CD4-positive, CD25-positive, alpha-beta regulatory T cell (primary cell): Measurements from ENCODE around the gene SAMD9L. TPM values are rescaled to one million over a fixed set of nuclear protein-coding genes. Genes with fewer than 3 reads are reported as not detected.
A peak's percentile ranks its signal among the peaks of the same experiment; 100 is the strongest.

Experiments
- ATAC-seq, 2 donors: fragments of 150-1000 bp; cut with Tn5 transposase; one replicate each; pipeline ENCODE4 v1.10.0; 2021; ENCODE audit warnings: low read depth in 2 of 2, moderate number of reproducible peaks in 2 of 2, moderate library complexity in 1 of 2
- DNase-seq, 3 donors: peaks; one replicate each; pipeline versions ENCODE4 v3.0.0 to v3.0.0-alpha.2; 2012 to 2022; ENCODE audit warnings: mixed read lengths in 1 of 3
- H3K27ac ChIP-seq: one replicate; pipeline ENCODE4 v1.7.0; 2013; ENCODE audit warnings: mild to moderate bottlenecking, low read length; ENCODE audit not compliant: insufficient read depth, poor library complexity, severe bottlenecking
- H3K27me3 ChIP-seq: one replicate; pipeline ENCODE4 v1.7.0; 2013; ENCODE audit warnings: low read length; ENCODE audit not compliant: control insufficient read depth, insufficient read depth
- H3K36me3 ChIP-seq: one replicate; pipeline ENCODE4 v1.7.0; 2013; ENCODE audit warnings: mild to moderate bottlenecking, low read length, moderate library complexity; ENCODE audit not compliant: control insufficient read depth, insufficient read depth
- H3K4me1 ChIP-seq: 2 replicates; pipeline ENCODE4 v1.7.0; 2013; ENCODE audit warnings: mild to moderate bottlenecking, low read length; ENCODE audit not compliant: insufficient read depth, control insufficient read depth, poor library complexity, severe bottlenecking
- H3K4me3 ChIP-seq: one replicate; pipeline ENCODE4 v1.7.0; 2013; ENCODE audit warnings: low read depth, mild to moderate bottlenecking, low read length, moderate library complexity
- H3K9me3 ChIP-seq, 2 experiments: 1 replicate in 1 of 2; 2 replicates in 1 of 2; pipeline ENCODE4 v1.7.0; 2013; ENCODE audit warnings: low read length in 2 of 2, mild to moderate bottlenecking in 1 of 2, moderate library complexity in 1 of 2; ENCODE audit not compliant: control insufficient read depth in 2 of 2
- H3K27ac Mint-ChIP-seq, 3 donors: one replicate each; pipeline ENCODE4 v1.8.0; 2020 to 2022; ENCODE audit warnings: mild to moderate bottlenecking in 3 of 3, mixed read lengths in 3 of 3, moderate library complexity in 2 of 3
- H3K27me3 Mint-ChIP-seq: one replicate; pipeline ENCODE4 v1.8.0; 2022; ENCODE audit warnings: mild to moderate bottlenecking, mixed read lengths
- H3K36me3 Mint-ChIP-seq: one replicate; pipeline ENCODE4 v1.8.0; 2020; ENCODE audit warnings: mixed read lengths
- H3K4me1 Mint-ChIP-seq, 4 donors: one replicate each; pipeline ENCODE4 v1.8.0; 2020 to 2022; ENCODE audit warnings: mixed read lengths in 4 of 4, mild to moderate bottlenecking in 1 of 4
- H3K4me3 Mint-ChIP-seq, 4 donors: one replicate each; pipeline ENCODE4 v1.8.0; 2020 to 2022; ENCODE audit warnings: mild to moderate bottlenecking in 4 of 4, mixed read lengths in 4 of 4, moderate library complexity in 3 of 4
- H3K9me3 Mint-ChIP-seq, 7 donors: one replicate each; pipeline ENCODE4 v1.8.0; 2020 to 2022; ENCODE audit warnings: mixed read lengths in 7 of 7, mild to moderate bottlenecking in 3 of 7, moderate library complexity in 2 of 7
- polyA plus RNA-seq, 4 donors: library from polyadenylated mRNA; unstranded; fragments of 300-500 nt; fragmentation: Illumina TruSeq; gene quantifications; one replicate each; pipeline ENCODE4 v1.2.3, GENCODE V29; 2021
- total RNA-seq: library from RNA; stranded (reverse); gene quantifications from one replicate; pipeline ENCODE4 v1.2.3, GENCODE V29; 2022

Gene SAMD9L
- total RNA-seq (46.3 TPM), polyA plus RNA-seq (10 to 100 TPM; 29.8 to 53.5 (median 43.3) TPM)

- Mint-ChIP-seq H3K36me3 (peaks cover 26% of the 10 kb centered on the region), H3K9me3 (peaks cover 0 to 4% (median 0%) of the 10 kb centered on the region in 7 donors), H3K27ac (peak within 1 kb of the TSS; percentile 93 to 100 (median 96)), H3K27me3 (no peaks in the 10 kb centered on the region), H3K4me1 (peaks cover 27 to 39% (median 38%) of the 10 kb centered on the region in 4 donors), H3K4me3 (peak within 1 kb of the TSS; percentile 93 to 98 (median 96))
- Histone ChIP-seq H3K9me3 (no peaks in the 10 kb centered on the region), H3K4me1 (peaks cover 29% of the 10 kb centered on the region), H3K27ac (peak within 1 kb of the TSS; percentile 64), H3K4me3 (peak within 1 kb of the TSS; percentile 99), H3K36me3 (peaks cover 26% of the 10 kb centered on the region), H3K27me3 (no peaks in the 10 kb centered on the region)
- DNase-seq, result peak in 2 of 3 donors; percentile 29 to 71
- peak; percentile 63 to 67 for ATAC-seq
Observed at GRCh38 chr7:93148144-93148543, at the start of gene SAMD9L. TSS of gene SAMD9L (minus strand) at chr7:93148385. CDS start at chr7:93135971, 12,414 bp downstream.

- H3K27ac Mint-ChIP-seq, result no peak overlapping the region
- ATAC-seq (no peak), DNase-seq (no peak)
- peaks cover 31% of the 10 kb centered on the region for H3K27me3 ChIP-seq
- H3K27me3 Mint-ChIP-seq, result peaks cover 61% of the 10 kb centered on the region
- no peaks in the 10 kb centered on the region for H3K4me1 ChIP-seq
- no peak overlapping the region for H3K27ac ChIP-seq
- H3K36me3 ChIP-seq, result no peaks in the 10 kb centered on the region
- peaks cover 0 to 3% (median 0%) of the 10 kb centered on the region in 7 donors for H3K9me3 Mint-ChIP-seq
- H3K36me3 Mint-ChIP-seq, result no peaks in the 10 kb centered on the region
- H3K4me3 ChIP-seq, result no peak overlapping the region
- no peaks in the 10 kb centered on the region for H3K4me1 Mint-ChIP-seq
- no peak overlapping the region for H3K4me3 Mint-ChIP-seq
- H3K9me3 ChIP-seq, result no peaks in the 10 kb centered on the region
Observed at GRCh38 chr7:93196336-93196735, 48.2 kb upstream of the SAMD9L start.

GRCh38 chr7:93194386-93194785, 46.2 kb upstream of the SAMD9L start:
- H3K9me3 Mint-ChIP-seq, result peaks cover 0 to 3% (median 0%) of the 10 kb centered on the region in 7 donors
- Histone ChIP-seq H3K27ac (no peak overlapping the region), H3K27me3 (peaks cover 39% of the 10 kb centered on the region), H3K4me1 (no peaks in the 10 kb centered on the region), H3K36me3 (no peaks in the 10 kb centered on the region), H3K4me3 (no peak overlapping the region), H3K9me3 (no peaks in the 10 kb centered on the region)
- no peaks in the 10 kb centered on the region for H3K4me1 Mint-ChIP-seq
- H3K36me3 Mint-ChIP-seq, result no peaks in the 10 kb centered on the region
- DNase-seq (no peak), ATAC-seq (no peak)
- peaks cover 59% of the 10 kb centered on the region for H3K27me3 Mint-ChIP-seq
- no peak overlapping the region for H3K4me3 Mint-ChIP-seq
- no peak overlapping the region for H3K27ac Mint-ChIP-seq

- no peak for ATAC-seq
- Mint-ChIP-seq H3K4me3 (no peak overlapping the region), H3K27me3 (peaks cover 42% of the 10 kb centered on the region), H3K27ac (no peak overlapping the region), H3K9me3 (peaks cover 0 to 3% (median 0%) of the 10 kb centered on the region in 7 donors), H3K4me1 (no peaks in the 10 kb centered on the region), H3K36me3 (no peaks in the 10 kb centered on the region)
- Histone ChIP-seq H3K4me1 (no peaks in the 10 kb centered on the region), H3K4me3 (no peak overlapping the region), H3K36me3 (no peaks in the 10 kb centered on the region), H3K27me3 (peaks cover 39% of the 10 kb centered on the region), H3K9me3 (no peaks in the 10 kb centered on the region), H3K27ac (no peak overlapping the region)
- DNase-seq, result no peak
Observed at GRCh38 chr7:93188870-93189634, 40.9 kb upstream of the SAMD9L start.

GRCh38 chr7:93185303-93186027, 37.3 kb upstream of the SAMD9L start:
- Mint-ChIP-seq H3K4me3 (no peak overlapping the region), H3K4me1 (no peaks in the 10 kb centered on the region), H3K27ac (no peak overlapping the region), H3K9me3 (peaks cover 0 to 3% (median 0%) of the 10 kb centered on the region in 7 donors), H3K36me3 (no peaks in the 10 kb centered on the region), H3K27me3 (peaks cover 22% of the 10 kb centered on the region)
- DNase-seq (peak in 1 of 3 donors; percentile 32), ATAC-seq (no peak)
- Histone ChIP-seq H3K36me3 (no peaks in the 10 kb centered on the region), H3K4me1 (no peaks in the 10 kb centered on the region), H3K4me3 (no peak overlapping the region), H3K27me3 (peaks cover 18% of the 10 kb centered on the region), H3K9me3 (no peaks in the 10 kb centered on the region), H3K27ac (no peak overlapping the region)

GRCh38 chr7:93179173-93179572, 31.0 kb upstream of the SAMD9L start:
- DNase-seq (no peak), ATAC-seq (no peak)
- no peak overlapping the region for H3K4me3 ChIP-seq
- Mint-ChIP-seq H3K27me3 (peaks cover 16% of the 10 kb centered on the region), H3K4me3 (no peak overlapping the region), H3K9me3 (peaks cover 0 to 4% (median 0%) of the 10 kb centered on the region in 7 donors), H3K4me1 (no peaks in the 10 kb centered on the region), H3K36me3 (no peaks in the 10 kb centered on the region), H3K27ac (no peak overlapping the region)
- H3K27me3 ChIP-seq, result peaks cover 8% of the 10 kb centered on the region
- H3K9me3 ChIP-seq, result no peaks in the 10 kb centered on the region
- no peaks in the 10 kb centered on the region for H3K4me1 ChIP-seq
- no peaks in the 10 kb centered on the region for H3K36me3 ChIP-seq
- no peak overlapping the region for H3K27ac ChIP-seq

GRCh38 chr7:93178213-93178612, 30.0 kb upstream of the SAMD9L start:
- no peak overlapping the region for H3K27ac ChIP-seq
- no peaks in the 10 kb centered on the region for H3K9me3 ChIP-seq
- H3K4me1 ChIP-seq, result no peaks in the 10 kb centered on the region
- Mint-ChIP-seq H3K27ac (no peak overlapping the region), H3K9me3 (peaks cover 0 to 4% (median 0%) of the 10 kb centered on the region in 7 donors), H3K36me3 (no peaks in the 10 kb centered on the region), H3K4me3 (no peak overlapping the region), H3K4me1 (no peaks in the 10 kb centered on the region), H3K27me3 (peaks cover 6% of the 10 kb centered on the region)
- no peaks in the 10 kb centered on the region for H3K36me3 ChIP-seq
- peaks cover 7% of the 10 kb centered on the region for H3K27me3 ChIP-seq
- H3K4me3 ChIP-seq, result no peak overlapping the region
- DNase-seq (peak in 1 of 3 donors; percentile 12), ATAC-seq (no peak)
